Naive thymus-derived CD4-positive, alpha-beta T cell (primary cell): ENCODE data around the gene SPOCD1. TPM values are rescaled to one million over a fixed set of nuclear protein-coding genes. Genes with fewer than 3 reads are reported as not detected.

Experiments
- ATAC-seq: fragments of 150-1000 bp; cut with Tn5 transposase; 2 replicates; pipeline ENCODE4 v1.10.0; 2021; ENCODE audit warnings: mild to moderate bottlenecking, moderate library complexity
- CTCF ChIA-PET: fragments of 350-600 bp; sonication (Branson Sonifier 250); formaldehyde crosslinking; loops from one replicate; lab custom pipeline; 2021; ENCODE audit warnings: antibody characterized with exemption; lab: Charles Lee
- POLR2A ChIA-PET: fragments of 350-600 bp; sonication (Branson Sonifier 250); formaldehyde crosslinking; loops from one replicate; lab custom pipeline; 2021; ENCODE audit warnings: antibody characterized with exemption, inconsistent platforms; lab: Charles Lee
- DNase-seq, 9 donors: peaks; one replicate each; pipeline versions ENCODE4 v3.0.0 to v3.0.0-alpha.2; 2020 to 2022; ENCODE audit warnings: mixed read lengths in 1 of 9
- H3K27ac ChIP-seq: one replicate; pipeline ENCODE4 v1.7.0; 2013; ENCODE audit warnings: mild to moderate bottlenecking, low read depth, low read length, moderate library complexity
- H3K27me3 ChIP-seq, 2 donors: one replicate each; pipeline ENCODE4 v1.7.0; 2013; ENCODE audit warnings: low read length in 2 of 2, mild to moderate bottlenecking in 2 of 2, moderate library complexity in 2 of 2; ENCODE audit not compliant: control insufficient read depth in 2 of 2, insufficient read depth in 2 of 2
- H3K36me3 ChIP-seq, 3 experiments: 1 replicate in 2 of 3; 2 replicates in 1 of 3; pipeline ENCODE4 v1.7.0; 2013; ENCODE audit warnings: low read length in 3 of 3, mild to moderate bottlenecking in 3 of 3, moderate library complexity in 1 of 3; ENCODE audit not compliant: insufficient read depth in 3 of 3, control insufficient read depth in 2 of 3
- H3K4me1 ChIP-seq, 2 donors: one replicate each; pipeline ENCODE4 v1.7.0; 2013; ENCODE audit warnings: low read length in 2 of 2, mild to moderate bottlenecking in 2 of 2, moderate library complexity in 1 of 2; ENCODE audit not compliant: control insufficient read depth in 2 of 2, insufficient read depth in 2 of 2
- H3K4me3 ChIP-seq: 2 replicates; pipeline ENCODE4 v1.7.0; 2013; ENCODE audit warnings: mild to moderate bottlenecking, low read length
- H3K9me3 ChIP-seq, 3 experiments: 1 replicate in 2 of 3; 2 replicates in 1 of 3; pipeline ENCODE4 v1.7.0; 2013; ENCODE audit warnings: low read length in 3 of 3; ENCODE audit not compliant: control insufficient read depth in 2 of 3
- H3K27ac Mint-ChIP-seq, 9 donors: one replicate each; pipeline ENCODE4 v1.8.0; 2020 to 2022; ENCODE audit warnings: mixed read lengths in 9 of 9, mild to moderate bottlenecking in 8 of 9, moderate library complexity in 5 of 9, inconsistent platforms in 2 of 9
- H3K27me3 Mint-ChIP-seq, 5 donors: one replicate each; pipeline ENCODE4 v1.8.0; 2021 to 2022; ENCODE audit warnings: mixed read lengths in 5 of 5, mild to moderate bottlenecking in 1 of 5
- H3K36me3 Mint-ChIP-seq, 5 donors: one replicate each; pipeline ENCODE4 v1.8.0; 2020 to 2022; ENCODE audit warnings: mixed read lengths in 5 of 5, mild to moderate bottlenecking in 3 of 5, inconsistent platforms in 1 of 5
- H3K4me1 Mint-ChIP-seq, 7 donors: one replicate each; pipeline ENCODE4 v1.8.0; 2020 to 2022; ENCODE audit warnings: mixed read lengths in 7 of 7, mild to moderate bottlenecking in 3 of 7, inconsistent platforms in 1 of 7
- H3K4me3 Mint-ChIP-seq, 10 donors: one replicate each; pipeline ENCODE4 v1.8.0; 2020 to 2022; ENCODE audit warnings: mild to moderate bottlenecking in 10 of 10, mixed read lengths in 10 of 10, moderate library complexity in 6 of 10, inconsistent platforms in 2 of 10
- H3K9me3 Mint-ChIP-seq, 11 donors: one replicate each; pipeline ENCODE4 v1.8.0; 2020 to 2022; ENCODE audit warnings: mixed read lengths in 11 of 11, mild to moderate bottlenecking in 4 of 11, inconsistent platforms in 1 of 11, moderate library complexity in 1 of 11
- intact Hi-C, 2 donors: fragments of 100-400 bp; cut with micrococcal nuclease; formaldehyde crosslinking; loops; one replicate each; pipeline ENCODE4 v1.15.1; 2023
- microRNA-seq: library from miRNA; unstranded; fragments of <30 nt; microRNA quantifications from one replicate; pipeline ENCODE4 v1.2.0, GENCODE V29; 2022; ENCODE audit warnings: borderline microRNAs expressed
- polyA plus RNA-seq, 2 donors: library from polyadenylated mRNA; unstranded; fragments of 300-500 nt; fragmentation: Illumina TruSeq; gene quantifications; one replicate each; pipeline ENCODE4 v1.2.3, GENCODE V29; 2021
- total RNA-seq, 6 experiments: library from RNA in 5 of 6; stranded (reverse) in 5 of 6; gene quantifications; 1 replicate in 5 of 6; 2 replicates in 1 of 6; pipeline ENCODE4 v1.2.3 and lab custom pipeline; 2021 to 2026

Gene SPOCD1
- total and polyA plus RNA-seq, 7 experiments from 2014 or later = 0.21 to 0.38 TPM; not detected in 5

DNA sequence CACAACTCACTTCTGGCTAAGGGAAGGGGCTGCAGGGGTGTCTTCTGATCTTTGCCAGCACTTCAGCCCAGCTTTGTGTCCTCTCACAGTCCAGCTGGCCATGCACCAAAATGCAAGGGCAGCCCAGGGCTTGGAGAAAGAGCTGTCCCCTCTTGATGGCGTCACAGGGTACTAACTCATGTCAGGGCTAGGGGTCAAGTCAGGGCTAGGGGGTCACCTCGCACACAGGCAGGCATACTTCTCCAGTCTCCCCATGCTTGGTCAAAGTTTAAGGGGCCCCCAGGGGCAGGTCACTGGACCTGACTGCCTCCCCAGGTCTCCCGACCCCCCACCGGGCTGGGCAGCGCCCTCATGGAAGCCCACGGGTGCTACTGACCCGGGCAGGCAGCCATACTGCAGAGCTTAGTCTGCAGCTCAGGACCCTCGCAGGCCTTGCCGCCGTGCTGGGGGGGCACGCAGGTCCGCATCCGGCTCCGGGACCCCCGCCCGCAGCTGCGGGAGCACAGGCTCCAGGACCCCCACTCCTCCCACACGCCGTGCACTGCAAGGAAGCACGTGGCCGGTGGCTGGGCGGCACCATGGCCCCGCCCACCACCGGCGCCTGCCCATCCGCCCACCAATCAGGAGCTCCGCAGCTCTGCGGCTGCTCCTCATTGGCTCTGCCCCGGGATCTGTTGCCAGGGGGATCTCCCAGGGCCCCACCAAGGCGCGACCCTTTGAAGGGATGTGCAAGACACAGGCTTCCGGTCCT lies 73.2 kb downstream of the SPOCD1 start:
- Mint-ChIP-seq H3K4me3 (no peak overlapping the region), H3K9me3 (peaks cover 0 to 1% (median 0%) of the 10 kb centered on the region in 11 donors), H3K27ac (no peak overlapping the region), H3K36me3 (no peaks in the 10 kb centered on the region), H3K27me3 (peaks cover 0 to 10% (median 0%) of the 10 kb centered on the region in 5 donors), H3K4me1 (peaks cover 6 to 31% (median 17%) of the 10 kb centered on the region in 7 donors)
- ChIA-PET CTCF (no interaction called here), POLR2A (no interaction called here)
- DNase-seq (no peak), ATAC-seq (no peak)
- H3K4me1 ChIP-seq = peaks cover 7 to 10% of the 10 kb centered on the region in 2 donors
- intact Hi-C loops = no loop called here
- H3K27ac ChIP-seq = no peak overlapping the region
- H3K27me3 ChIP-seq = no peaks in the 10 kb centered on the region
- H3K4me3 ChIP-seq = no peak overlapping the region
- no peaks in the 10 kb centered on the region for H3K9me3 ChIP-seq
- H3K36me3 ChIP-seq = no peaks in the 10 kb centered on the region

Small RNA genes lying within 50 kb of the gene (microRNA-seq; reads per million reads assigned to microRNA genes)
- gene MIR4254 = not detected

Other genes starting within 250 kb of the SPOCD1 start
- not detected for gene TINAGL1, start 239.5 kb downstream of the SPOCD1 start, total RNA-seq
- gene TINAGL1, start 239.5 kb downstream of the SPOCD1 start, polyA plus RNA-seq = not detected
- not detected for gene HCRTR1, start 198.3 kb downstream of the SPOCD1 start, total RNA-seq
- gene HCRTR1, start 198.3 kb downstream of the SPOCD1 start, polyA plus RNA-seq = not detected
- gene PEF1, start 171.1 kb downstream of the SPOCD1 start, total RNA-seq = 10 to 100 TPM; 37.7 to 49.8 (median 40.8) TPM
- 10 to 100 TPM; 74.7 to 87.7 TPM for gene PEF1, start 171.1 kb downstream of the SPOCD1 start, polyA plus RNA-seq
- gene COL16A1, start 112.0 kb downstream of the SPOCD1 start, total RNA-seq = under 1 TPM in 1 of 5 experiments, not detected in 4; 0.37 TPM
- under 1 TPM in 1 of 2 donors, not detected in 1; 0.31 TPM for gene COL16A1, start 112.0 kb downstream of the SPOCD1 start, polyA plus RNA-seq
- 1 to 10 TPM in 1 of 5 experiments, under 1 TPM in 4; 0.11 to 4.3 (median 0.43) TPM for gene ADGRB2, start 51.7 kb downstream of the SPOCD1 start, total RNA-seq
- not detected for gene ADGRB2, start 51.7 kb downstream of the SPOCD1 start, polyA plus RNA-seq
- gene PTP4A2, start 122.3 kb upstream of the SPOCD1 start, total RNA-seq = 100 to 1,000 TPM; 196 to 449 (median 271) TPM
- gene PTP4A2, start 122.3 kb upstream of the SPOCD1 start, polyA plus RNA-seq = 100 to 1,000 TPM; 276 to 398 TPM
- gene KHDRBS1, start 197.8 kb upstream of the SPOCD1 start, total RNA-seq = 100 to 1,000 TPM in 3 of 5 experiments, 10 to 100 TPM in 2; 89.2 to 162 (median 125) TPM
- 100 to 1,000 TPM; 108 to 116 TPM for gene KHDRBS1, start 197.8 kb upstream of the SPOCD1 start, polyA plus RNA-seq